Measurements from ENCODE around the gene RSAD2.

RSAD2 gene

DNA sequence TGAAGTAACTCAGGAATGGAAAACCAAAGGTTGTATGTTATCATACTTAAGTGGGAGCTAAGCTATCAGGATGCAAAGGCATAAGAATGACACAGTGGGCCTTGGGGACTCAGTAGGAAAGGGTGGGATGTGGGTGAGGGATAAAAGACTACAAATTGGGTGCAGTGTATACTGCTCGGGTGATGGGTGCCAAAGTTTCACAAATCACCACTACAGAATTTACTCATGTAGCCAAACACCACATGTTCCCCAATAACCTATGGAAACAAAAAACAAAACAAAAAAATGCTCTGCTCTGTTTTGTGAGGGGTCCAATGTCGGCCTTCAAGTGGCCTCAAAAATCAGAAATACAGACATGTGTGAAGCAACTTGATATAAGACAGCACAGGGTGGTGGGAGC is 30.7 kb downstream of the RSAD2 start:
- no peak for DNase-seq

- DNase-seq: no peak
Measured at GRCh38 chr2:6909431-6910385, 32.1 kb downstream of the RSAD2 start.

DNA sequence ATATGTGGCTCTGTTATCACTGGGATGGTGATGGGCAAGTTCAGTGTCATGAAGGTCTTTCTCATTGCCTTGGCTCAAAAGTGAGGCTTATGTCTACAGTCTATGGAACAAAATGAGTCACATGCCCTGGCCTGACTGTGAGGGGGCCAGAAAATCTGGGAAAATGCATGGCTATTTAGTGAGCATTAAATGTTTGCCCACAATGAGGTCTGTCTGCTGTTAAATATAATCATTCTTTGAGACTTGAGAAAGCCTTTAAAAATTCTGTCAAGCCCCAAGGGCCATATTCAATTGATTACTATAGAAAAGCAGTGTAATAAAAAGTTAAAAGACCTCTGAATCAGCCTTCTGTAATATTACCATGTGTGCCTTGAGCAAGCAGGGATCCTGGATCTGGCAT is 34.1 kb downstream of the RSAD2 start:
- DNase-seq: no peak

DNA sequence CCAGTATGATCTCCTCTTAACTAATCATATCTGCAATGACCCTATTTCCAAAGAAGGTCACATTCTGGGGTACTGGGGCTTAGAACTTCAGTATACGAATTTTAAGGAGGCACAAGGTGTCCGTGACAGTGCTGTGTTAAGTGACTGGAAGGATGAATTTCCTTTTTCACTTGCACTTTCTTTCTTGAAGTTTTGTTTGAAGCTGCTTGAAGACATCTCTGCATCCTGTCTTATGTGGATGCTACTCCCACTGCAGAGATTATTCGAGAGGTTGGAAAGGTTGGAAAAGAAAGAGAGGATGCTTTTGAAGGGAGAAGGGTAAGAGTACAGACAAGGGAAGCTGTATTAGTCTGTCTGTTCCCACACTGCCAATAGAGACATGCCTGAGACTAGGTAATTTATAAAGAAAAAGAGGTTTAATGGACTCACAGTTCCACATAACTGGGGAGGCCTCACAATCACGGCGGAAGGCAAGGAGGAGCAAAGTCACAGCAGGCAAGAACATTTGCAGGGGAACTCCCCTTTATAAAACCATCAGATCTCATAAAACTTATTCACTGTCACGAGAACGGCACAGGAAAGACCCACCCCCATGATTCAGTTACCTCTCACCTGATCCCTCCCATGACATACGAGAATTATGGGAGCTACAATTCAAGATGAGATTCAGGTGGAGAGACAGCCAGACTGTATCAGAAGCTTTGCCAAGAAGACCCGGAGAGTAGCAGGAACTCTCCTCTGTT is 36.0 kb downstream of the RSAD2 start:
- DNase-seq: no peak

GRCh38 chr2:6914828-6915227 is 37.3 kb downstream of the RSAD2 start:
- no peak for DNase-seq

- no peak for DNase-seq
Measured at GRCh38 chr2:6915399-6915798, 37.8 kb downstream of the RSAD2 start.

- no peak for DNase-seq
Measured at GRCh38 chr2:6916224-6916623, 38.6 kb downstream of the RSAD2 start.

DNA sequence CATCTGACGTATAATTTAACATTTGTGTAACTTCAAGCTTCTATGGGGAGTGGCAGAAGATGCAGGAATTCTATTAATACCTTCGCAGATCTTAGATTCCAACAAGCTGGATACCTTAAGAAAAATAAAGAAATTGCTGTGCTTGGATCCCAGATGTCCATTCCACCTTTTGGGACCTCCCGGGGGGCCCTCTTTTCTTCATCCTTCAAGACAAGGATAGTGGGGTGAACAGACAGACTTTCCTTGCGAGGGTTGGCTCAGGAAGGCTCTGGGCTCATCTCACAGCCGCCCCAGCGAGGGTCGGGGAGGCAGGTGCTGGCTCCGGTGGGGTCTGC is 39.1 kb downstream of the RSAD2 start:
- DNase-seq: no peak

GRCh38 chr2:6917071-6917760 is 39.6 kb downstream of the RSAD2 start, which contains the start of gene RNF144A:
Gene RNF144A, plus strand, starts transcription at chr2:6917412. Its CDS starts 79,515 bp downstream, at chr2:6996927.
- DNase-seq: peak; percentile 81

- DNase-seq: peak; percentile 41
Measured at GRCh38 chr2:6917761-6918421, 40.3 kb downstream of the RSAD2 start.

- peak; percentile 49 for DNase-seq
Measured at GRCh38 chr2:6919901-6920742, 42.5 kb downstream of the RSAD2 start.

- DNase-seq: no peak
Measured at GRCh38 chr2:6920743-6921064, 43.1 kb downstream of the RSAD2 start.

- DNase-seq: no peak
Measured at GRCh38 chr2:6921321-6921922, 43.8 kb downstream of the RSAD2 start.

GRCh38 chr2:6922201-6922656 is 44.7 kb downstream of the RSAD2 start:
- DNase-seq: no peak

DNA sequence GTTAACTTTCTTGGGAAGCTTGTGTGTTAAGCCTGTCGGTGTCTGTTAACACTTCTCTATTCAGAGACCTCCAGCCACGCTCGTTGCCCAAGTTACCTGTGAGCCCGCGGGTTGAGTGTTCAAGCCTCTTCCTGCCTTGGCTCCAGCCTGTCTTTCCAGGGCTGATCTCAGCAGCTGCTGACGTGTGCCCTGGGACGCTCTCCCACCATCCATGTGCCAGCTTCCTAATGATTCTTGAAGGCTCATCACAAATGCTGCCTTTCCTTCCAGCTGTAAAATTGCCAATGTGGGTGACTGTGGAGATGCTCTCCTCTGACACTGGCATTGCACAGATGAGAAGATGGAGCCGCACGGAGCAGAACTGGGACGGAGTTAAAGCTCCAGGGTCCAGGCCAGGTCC is 45.7 kb downstream of the RSAD2 start:
- DNase-seq: no peak

- no peak for DNase-seq
Measured at GRCh38 chr2:6924101-6924923, 46.7 kb downstream of the RSAD2 start.

GRCh38 chr2:6924924-6925409 is 47.4 kb downstream of the RSAD2 start:
- no peak for DNase-seq

- peak; percentile 71 for DNase-seq
Measured at GRCh38 chr2:6926071-6926732, 48.6 kb downstream of the RSAD2 start.

DNA sequence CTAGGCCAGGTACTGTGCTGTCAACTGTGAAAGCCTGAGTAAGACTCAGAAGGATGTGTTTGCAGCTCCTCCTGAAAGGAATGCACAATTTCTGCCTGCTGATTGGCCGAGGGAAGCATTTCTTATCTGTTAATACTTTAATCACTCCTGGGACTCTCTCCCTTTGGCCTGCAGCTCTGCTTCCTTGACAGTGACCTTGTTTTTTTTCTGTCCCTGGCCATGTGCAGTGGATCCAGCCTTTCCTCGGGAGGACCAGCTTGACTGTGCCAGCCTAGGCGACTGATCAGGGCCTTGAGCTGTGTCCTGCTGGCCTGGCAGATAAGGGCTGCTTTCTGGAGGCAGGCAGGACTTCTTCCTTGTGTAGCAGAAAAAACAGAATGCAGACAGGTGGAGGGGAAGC is 49.6 kb downstream of the RSAD2 start:
- DNase-seq: no peak

GRCh38 chr2:6927753-6928152 is 50.2 kb downstream of the RSAD2 start:
- no peak for DNase-seq
